GM18498 (cell line): ENCODE measurements around the gene BAX.

Experiments
- ATAC-seq: cut with Tn5 transposase; IDR thresholded peaks from one replicate; pipeline ENCODE4 v1.9.1; 2021; ENCODE audit warnings: mild to moderate bottlenecking, moderate library complexity; ENCODE audit not compliant: unreplicated experiment

The BAX gene

DNA sequence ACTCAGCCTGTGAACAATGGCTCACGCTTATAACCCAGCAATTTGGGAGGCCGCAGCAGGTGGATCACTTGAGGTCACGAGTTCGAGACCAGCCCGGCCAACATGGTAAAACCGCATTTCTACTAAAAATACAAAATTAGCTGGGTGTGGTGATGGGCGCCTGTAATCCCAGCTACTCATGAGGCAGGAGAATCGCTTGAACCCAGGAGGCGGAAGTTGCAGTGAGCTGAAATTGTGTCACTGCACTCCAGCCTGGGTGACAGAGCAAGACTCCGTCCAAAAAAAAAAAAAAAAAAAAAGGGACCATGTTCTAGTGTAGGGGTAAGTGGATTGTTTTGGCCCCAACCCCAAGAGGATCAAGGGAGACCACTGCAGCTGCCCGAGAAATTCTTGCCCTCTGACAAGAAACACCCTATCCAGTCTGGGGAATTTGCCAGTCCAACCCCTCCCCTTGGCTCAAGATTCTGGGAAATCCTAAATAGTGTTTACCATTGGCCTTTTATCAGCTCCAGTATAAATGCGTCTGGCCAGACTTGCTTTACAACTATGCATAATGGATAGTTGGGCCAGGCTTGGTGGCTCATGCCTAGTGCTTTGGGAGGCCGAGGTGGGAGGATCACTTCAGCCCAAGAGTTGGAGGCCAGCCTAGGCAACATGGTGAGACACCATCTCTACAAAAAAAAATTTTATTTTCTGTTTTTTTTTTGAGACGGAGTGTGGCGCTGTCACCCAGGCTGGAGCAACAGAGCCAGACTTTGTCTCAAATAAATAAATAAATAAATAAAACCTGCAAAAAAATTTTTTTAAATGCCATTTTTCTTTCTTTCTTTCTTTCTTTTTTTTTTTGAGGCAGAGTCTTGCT is 26.3 kb upstream of the BAX start:
- no peak for ATAC-seq

DNA sequence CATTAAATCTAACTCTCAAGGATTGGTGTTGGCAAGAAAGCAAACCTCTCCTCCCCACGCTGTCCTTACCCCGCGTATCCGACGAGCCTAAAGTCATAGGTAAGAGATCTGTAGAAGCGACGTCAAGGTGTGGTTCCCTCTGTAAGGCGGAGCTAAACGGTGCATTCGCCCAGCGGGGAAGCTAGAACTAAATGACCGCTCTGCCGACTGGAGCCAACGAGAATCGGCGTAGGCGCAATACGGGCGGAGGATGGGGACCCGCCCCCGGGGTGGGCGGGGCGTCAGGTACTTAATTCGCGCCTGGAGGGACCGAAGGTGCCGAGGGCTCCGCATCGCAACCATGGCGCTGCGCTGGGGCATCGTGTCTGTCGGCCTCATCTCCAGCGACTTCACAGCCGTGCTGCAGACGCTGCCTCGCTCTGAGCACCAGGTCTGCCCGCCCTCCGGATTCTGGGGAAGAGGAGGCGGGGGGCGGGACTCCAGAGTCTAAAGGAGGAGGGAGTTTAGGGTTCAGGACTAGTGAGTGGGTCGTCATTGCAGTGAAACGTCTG is 21.2 kb upstream of the BAX start, which contains the start of gene DHDH:
Gene DHDH, plus strand, starts transcription at position 318 of the 551 bp plus-strand sequence. Its CDS starts 23 bp downstream, at position 341.
- peak; percentile 53 for ATAC-seq

DNA sequence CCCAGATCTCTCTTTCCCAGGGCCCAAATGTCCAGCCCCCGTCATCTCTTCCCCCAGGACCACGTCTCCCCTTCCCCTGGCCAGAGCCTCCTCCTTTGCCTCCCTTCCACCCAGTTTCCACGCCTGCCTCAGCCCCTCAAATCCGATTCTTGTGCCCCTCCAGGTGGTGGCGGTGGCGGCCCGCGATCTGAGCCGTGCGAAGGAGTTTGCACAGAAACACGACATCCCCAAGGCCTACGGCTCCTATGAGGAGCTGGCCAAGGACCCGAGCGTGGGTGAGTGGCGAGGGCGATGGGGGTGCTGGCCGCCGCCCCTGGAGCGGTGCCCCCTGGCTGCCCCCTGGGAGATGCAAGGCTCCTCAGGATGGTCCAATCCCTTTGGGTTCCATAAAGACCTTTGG is 19.8 kb upstream of the BAX start:
- ATAC-seq, result no peak

DNA sequence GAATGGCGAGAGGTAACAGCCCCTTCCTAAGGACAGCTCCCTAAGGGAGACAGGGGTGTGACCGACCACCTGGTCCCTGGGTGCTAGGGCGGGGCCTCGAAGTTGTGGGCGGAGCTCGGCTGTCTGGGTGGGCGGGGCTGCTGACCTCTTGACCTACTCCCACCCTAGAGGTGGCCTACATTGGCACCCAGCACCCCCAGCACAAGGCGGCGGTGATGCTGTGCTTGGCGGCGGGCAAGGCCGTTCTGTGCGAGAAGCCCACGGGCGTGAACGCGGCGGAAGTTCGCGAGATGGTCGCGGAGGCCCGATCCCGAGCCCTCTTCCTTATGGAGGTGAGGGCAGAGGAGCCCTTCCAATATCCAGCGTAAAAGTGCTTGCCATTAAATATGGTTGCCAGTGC is 18.8 kb upstream of the BAX start:
- no peak for ATAC-seq

DNA sequence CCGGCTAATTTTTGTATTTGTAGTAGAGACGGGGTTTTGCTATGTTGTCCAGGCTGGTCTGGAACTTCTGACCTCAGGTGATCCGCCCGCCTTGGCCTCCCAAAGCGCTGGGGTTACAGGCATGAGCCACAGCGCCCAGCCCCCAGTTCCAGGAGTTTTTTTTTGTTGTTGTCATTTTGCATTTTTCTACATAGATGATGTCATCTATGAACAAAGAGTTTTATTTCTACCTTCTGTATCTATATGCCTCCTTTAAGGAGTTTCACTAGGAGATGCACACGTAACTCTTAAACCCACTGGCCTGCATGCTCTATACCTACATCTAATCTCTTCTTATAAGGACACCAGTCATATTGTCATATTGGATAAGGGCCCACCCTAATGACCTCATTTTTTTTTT is 16.4 kb upstream of the BAX start:
- ATAC-seq, result no peak

DNA sequence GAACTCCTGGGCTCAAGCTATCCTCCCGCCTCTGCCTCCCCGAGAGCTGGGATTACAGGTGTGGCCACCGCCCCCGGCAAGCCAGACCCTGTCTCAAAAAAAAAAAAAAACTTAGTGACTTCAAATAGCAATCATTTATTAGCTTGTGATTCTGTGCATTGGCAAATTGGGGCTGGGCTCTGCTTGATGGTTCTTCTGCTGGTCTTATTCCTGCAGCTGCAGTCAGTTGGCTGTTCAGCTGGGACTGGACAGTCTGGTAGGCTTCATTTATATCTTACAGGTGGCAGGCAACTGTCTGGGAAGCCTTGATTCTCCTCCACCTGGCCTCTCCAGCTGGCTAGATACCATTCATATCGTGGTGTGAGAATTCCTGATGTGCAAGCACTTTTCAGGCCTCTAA is 13.8 kb upstream of the BAX start:
- ATAC-seq, result no peak

DNA sequence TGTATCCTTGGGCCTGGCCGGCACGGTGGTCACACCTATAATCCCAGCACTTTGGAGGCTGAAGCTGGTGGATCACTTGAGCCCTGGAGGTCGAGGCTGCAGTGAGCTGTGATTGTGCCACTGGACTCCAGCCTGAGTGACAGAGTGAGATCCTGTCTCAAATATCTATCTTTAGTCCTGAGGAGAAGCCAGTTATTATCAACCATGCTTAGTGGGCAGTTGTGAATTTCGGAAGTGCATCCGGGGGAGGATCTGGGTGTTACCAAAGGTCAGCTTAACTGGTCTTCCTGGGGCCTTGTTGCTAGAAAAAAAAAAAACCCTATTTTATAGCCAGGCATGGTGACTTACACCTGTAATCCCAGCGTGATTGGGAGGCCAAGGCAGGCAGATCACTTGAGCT is 11.6 kb upstream of the BAX start:
- no peak for ATAC-seq

DNA sequence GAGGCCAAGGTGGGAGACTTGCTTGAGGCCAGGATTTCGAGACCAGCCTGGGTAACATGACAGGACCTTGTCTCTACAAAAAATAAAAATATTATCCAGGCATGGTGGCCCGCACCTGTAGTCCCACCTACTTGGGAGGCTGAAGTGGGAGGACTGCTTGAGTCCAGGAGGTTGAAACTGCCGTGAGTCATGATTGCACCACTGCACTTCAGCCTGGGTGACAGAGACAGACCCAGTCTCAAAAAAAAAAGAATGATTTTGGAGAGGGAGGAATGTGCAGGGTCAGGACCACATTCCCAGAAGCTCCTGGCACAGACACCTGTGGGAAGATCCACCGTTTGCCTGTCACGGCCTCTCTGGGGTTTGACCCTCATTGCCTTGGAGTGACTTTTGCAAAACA is 9.3 kb upstream of the BAX start:
- no peak for ATAC-seq

DNA sequence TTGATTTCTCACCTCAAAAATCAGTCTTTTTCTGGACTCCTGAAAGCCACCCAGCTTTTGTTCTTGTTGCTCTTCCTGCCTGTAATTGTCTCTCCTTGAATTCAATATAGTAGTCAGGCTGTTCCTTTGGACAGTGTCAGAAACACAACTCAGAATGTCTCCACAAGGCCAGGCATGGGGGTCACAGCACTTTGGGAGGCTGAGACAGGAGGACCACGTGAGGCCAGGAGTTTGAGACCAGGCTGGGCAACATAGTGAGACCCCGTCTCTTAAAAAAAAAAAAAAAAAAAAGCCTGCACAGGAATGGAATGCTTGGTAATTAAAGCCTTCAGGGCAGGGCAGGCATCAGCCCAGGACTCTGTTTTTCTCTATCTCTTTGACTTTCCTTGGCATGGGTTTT is 8.9 kb upstream of the BAX start:
- no peak for ATAC-seq

DNA sequence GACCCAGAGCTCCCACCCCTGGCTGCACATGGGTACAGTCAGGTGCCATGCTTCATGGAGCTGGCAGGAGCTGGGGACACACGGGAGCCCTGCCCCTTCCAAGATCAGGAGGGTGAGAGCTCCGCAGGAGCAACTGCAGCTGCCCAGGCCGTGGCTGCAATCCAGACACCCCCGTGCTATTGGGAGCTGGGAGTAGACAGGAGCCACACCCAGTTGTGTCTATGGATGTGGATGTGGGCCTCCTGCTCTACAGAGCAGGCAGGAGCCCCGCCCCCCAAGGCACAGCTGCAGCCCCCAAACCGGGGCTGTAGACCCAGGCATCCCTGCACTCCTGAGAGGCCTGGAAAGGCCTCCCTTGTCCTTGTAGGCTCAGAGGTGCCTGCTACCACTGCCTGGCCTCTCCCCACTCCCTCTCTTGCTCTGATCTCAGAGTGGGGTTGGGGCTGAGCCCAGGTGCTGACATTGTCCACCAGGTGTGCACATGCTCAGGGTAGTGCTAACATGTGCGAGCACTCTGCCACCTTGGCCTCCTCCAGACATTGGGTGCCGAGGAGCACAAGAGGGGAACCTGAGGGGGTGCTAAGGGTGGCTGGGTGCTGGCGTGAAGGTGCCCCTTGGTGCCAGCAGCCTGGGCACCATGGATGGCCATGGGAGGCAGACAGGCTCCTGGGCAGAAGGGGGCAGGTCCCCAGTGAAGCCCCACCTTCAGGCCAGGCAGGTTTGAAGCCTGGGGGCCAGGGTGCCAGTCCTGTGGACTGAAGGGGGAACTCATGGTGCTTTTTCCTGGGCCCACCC is 8.0 kb upstream of the BAX start:
- ATAC-seq, result no peak

DNA sequence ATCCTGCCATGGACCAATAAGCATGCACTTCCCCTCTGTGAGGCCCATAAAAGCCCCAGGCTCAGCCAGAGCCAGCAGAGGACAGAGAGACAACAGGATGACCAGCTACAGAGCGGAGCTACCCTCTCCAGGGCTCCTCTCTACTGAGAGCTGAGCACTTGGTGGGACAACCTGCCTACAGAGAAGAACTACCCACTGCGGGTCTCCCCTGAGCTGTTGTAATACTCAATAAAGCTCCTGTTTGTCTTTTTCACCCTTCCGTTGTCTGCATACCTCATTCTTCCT is 7.5 kb upstream of the BAX start:
- ATAC-seq, result no peak

DNA sequence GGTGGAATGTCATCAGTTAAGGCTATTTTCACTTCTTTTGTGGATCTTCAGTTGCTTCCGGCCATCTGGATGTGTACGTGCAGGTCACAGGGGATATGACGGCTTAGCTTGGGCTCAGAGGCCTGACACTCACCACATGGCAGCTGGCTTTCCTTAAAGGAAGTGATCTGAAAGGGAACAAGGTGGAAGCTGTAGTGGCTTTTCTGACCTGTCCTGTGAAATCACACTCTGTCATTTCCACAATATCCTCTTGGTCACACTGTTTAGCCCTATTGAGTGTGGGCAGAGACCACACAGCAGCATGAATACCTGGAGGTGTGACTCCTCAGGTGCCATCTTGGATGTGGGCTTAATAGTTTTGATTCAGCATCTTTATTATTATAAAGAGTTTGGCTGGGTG is 4.5 kb upstream of the BAX start:
- ATAC-seq, result no peak

DNA sequence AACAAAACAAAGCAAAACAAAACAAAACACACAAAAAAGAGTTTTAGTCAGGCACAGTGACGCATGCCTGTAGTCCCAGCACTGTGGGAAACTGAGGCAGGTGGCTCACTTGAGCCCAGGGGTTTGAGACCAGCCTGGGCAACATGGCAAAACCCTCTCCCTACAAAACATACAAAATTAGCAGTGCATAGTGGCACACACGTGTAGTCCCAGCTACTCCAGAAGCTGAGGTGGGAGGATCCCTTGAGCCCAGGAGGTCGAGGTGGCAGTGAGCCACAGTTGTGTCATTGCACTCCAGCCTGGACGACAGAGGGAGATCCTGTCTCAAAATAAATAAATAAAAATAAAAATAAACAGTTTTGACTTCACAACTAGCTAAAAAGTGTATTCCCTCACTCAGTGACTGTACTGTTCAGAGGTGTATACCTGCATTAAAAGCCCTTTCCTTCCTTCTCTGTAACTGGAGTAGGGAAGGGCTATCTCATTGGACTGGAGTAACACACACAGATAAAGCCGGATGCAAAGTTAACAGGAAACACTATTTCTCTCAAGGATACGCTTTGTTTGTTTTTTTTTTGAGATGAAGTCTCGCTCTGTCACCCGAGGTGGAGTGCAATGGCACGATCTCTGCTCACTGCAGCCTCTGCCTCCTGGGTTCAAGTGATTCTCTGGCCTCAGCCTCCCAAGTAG is 3.7 kb upstream of the BAX start:
- no peak for ATAC-seq

DNA sequence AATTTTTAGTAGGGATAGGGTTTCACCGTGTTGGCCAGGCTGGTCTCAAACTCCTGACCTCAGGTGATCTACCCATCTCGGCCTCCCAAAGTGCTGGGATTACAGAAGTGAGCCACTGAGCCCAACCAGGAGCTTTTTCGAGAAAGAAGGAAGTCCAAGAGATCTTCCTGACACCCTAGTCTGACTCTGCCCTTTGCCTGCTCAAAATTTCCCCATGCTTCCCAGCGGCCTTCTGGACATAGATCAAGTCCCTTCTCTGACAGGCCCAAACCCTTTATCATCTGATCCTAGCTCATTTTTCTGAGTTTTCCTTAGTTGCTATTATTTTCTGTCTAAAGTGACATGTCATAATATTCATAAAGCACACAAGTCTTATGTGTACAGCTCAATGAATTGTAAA is 1.5 kb upstream of the BAX start:
- ATAC-seq, result no peak

DNA sequence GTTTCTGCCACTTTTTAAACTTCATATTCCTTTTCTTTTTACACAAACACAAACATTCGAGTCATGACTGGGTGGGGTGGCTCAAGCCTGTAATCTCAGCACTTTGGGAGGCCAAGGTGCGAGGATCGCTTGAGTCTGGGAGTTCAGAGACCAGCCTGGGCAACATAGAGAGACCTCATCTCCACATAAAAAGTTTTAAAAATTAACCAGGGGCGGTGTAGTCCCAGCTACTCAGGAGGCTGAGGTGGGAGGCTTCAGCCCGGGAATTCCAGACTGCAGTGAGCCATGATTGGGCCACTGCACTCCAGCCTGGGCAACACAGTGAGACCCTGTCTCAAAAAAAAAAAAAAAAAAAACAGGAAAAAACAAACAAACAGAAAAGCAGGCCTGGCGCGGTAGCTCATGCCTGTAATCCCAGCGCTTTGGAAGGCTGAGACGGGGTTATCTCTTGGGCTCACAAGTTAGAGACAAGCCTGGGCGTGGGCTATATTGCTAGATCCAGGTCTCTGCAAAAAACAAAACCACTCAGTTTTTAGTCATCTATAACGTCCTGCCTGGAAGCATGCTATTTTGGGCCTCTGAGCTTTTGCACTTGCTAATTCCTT is 583 bp upstream of the BAX start:
- ATAC-seq, result no peak

DNA sequence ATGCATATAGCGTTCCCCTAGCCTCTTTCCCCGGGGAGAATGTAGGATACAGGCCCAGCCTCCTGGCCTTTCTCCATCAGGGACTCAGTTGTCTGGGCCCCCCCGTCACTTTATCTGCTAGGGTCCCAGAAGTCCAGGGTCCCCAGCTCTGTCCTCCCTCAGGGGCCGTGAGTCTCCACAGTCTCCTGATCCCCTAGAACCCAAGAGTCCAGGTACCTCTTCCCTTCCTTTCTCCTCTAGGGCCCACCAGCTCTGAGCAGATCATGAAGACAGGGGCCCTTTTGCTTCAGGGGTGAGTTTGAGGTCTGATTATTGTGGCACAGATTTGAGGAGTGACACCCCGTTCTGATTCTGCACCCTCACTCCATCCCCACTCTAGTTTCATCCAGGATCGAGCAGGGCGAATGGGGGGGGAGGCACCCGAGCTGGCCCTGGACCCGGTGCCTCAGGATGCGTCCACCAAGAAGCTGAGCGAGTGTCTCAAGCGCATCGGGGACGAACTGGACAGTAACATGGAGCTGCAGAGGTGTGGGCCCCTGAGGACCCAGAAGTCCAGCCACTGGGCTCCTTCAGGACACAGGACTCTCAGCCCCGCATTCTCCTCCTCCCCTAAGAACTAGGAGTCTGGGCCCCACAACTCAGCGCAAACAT is 758 bp downstream of the BAX start:
- no peak for ATAC-seq

DNA sequence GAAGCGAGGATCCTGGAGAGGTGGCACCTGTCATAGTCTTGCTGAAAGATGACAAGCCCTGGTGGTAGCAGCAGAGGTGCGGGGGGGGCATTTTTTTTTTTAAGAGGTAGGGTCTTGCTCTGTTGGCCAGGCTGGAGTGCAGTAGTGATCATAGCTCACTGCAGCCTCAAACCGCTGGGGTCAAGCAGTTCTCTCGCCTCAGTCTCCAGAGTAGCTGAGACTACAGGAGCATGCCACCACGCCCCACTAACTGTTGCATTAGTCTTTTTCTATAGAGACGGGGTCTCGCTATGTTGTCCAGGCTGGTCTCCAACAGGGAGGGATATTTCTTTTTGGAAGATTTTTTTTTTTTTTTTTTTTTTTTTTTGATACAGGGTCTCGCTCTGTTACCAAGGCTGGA is 3.3 kb downstream of the BAX start:
- no peak for ATAC-seq

DNA sequence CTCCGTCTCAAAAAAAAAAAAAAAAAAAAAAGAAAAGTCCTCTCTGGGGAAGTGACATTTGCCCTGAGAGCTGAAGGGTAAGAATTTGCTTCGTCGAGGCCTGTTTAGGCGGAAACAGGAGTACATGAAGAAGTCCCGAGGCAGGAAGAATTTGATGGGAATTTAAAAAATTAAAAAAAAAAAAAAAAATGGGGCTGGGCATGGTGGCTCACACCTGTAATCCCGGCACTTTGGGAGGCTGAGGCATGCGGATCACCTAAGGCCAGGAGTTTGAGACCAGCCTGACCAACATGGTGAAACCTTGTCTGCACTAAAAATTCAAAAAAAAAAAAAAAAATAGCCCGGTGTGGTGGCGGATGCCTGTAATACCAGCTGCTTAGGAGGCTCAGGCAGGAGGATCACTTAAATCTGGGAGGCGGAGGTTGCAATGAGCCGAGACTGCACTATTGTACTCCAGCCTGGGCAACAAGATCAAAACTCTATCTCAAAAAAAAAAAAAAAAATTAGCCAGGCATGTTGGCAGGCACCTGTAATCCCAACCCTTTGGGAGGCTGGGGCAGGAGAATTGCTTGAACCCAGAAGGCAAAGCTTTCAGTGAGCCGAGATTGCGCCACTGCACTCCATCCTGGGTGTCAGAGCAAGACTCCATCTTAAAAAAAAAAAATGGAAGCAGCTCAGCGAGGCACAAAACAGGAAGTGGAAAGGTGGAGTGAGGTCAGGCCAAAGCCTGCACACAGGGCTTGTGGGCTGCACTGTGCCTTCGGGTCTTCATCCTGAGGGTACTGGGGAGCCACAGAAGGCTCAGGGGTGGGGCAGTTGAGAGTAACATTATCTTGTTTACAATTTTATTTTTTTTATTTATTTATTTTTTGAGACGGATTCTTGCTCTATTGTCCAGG is 4.9 kb downstream of the BAX start:
- ATAC-seq, result no peak

DNA sequence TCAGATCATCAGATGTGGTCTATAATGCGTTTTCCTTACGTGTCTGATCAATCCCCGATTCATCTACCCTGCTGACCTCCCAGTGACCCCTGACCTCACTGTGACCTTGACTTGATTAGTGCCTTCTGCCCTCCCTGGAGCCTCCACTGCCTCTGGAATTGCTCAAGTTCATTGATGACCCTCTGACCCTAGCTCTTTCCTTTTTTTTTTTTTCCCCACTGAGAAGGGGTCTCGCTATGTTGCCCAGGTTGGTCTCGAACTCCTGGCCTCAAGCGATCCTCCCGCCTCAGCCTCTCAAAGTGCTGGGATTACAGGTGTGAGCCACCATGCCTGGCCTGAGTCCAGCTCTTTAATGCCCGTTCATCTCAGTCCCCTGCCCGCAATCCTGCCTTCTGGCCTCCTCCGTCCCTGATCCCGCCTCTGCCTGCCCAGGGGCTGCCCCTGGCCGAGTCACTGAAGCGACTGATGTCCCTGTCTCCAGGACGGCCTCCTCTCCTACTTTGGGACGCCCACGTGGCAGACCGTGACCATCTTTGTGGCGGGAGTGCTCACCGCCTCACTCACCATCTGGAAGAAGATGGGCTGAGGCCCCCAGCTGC is 6.5 kb downstream of the BAX start:
- ATAC-seq, result no peak
